ENCODE results near the gene CCDC121. TPM values are rescaled to one million over a fixed set of nuclear protein-coding genes. Genes with fewer than 3 reads are reported as not detected.

Gene CCDC121
- total and polyA plus RNA-seq, 9 of the 15 experiments (the other 6 are each of a cell fraction or from before 2014, with no cell fraction given) = 2.2 to 4.7 (median 4.1) TPM

DNA sequence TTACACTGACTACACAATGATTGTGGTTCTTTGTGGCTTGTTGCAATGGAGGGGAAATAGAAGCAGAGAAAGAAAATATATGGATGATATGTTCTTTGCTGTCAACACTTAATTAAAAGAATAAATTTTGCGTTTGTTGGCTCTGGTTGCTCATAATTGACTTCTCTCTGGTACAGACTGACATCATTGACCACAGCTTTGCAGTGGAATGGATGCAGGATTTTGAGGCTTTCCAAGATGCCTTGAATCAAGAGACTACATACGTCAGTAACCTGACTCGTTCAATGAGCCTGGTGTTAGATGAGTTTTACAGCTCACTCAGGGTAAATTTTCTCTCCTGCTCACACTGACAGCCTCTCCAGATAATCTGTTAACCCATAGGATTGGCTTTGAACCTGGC is 9.9 kb upstream of the CCDC121 start:
- no peak for DNase-seq (ENCODE audit: extremely low read depth in 1 of 4, low spot score in 3 of 4)
- no peak for FAIRE-seq

DNA sequence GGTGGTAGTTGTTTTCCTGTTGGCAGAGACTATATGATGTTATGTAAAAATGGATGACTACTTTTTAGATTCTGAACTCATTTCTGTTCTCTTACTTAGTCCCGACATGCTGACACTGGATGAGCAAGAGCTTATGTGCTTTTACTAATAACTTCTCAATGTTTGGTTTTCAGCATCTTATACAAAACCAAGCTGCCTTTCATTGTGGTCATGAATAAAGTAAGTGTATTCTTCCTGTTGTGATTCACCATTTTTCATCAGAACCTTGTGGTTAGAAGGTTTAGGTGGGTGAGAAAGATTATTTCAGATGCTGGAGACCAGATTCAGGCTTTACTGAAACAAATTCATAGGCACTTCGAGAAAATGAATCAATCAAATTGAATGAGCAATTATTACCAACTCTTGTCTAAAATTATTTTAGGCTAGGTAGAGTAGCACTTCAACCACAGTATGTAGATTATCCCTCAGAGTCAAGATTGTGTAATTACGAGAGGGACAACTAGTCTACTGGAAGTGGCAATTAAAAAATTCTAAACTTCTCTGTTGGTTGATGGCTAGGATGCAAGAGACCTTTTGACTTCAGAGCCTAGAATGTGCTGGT is 9.3 kb upstream of the CCDC121 start:
- no peak overlapping the region for H3K4me2 ChIP-seq (ENCODE audit: insufficient read depth, low read length)
- H3K27ac ChIP-seq (ENCODE audit: extremely low read depth, low read depth, low read length) = no peak overlapping the region
- no peak for ATAC-seq
- no peak overlapping the region for H3K9ac ChIP-seq (ENCODE audit: insufficient read depth in 1 of 2, low read depth in 2 of 2, low read length in 2 of 2)
- no peak for DNase-seq (ENCODE audit: extremely low read depth in 1 of 4, low spot score in 3 of 4)
- in situ Hi-C loops (cut with MboI) = no loop called here
- H3K4me3 ChIP-seq = no peak overlapping the region
- no peak overlapping the region for H2AFZ ChIP-seq (ENCODE audit: low read depth, low read length)
- H3K9me1 ChIP-seq (ENCODE audit: control insufficient read depth, insufficient read depth, low read length) = no peaks in the 10 kb centered on the region
- no peaks in the 10 kb centered on the region for H3K9me3 ChIP-seq (replicated peaks; ENCODE audit: control insufficient read depth, insufficient read depth, low read depth, low read length)
- TF ChIP-seq, protein P1, sequence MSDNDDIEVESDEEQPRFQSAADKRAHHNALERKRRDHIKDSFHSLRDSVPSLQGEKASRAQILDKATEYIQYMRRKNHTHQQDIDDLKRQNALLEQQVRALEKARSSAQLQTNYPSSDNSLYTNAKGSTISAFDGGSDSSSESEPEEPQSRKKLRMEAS (CRISPR knock-in tag; IDR thresholded peaks at IDR 0.05) = no peak
- TF ChIP-seq SRSF1 (IDR thresholded peaks at IDR 0.05; ENCODE audit: low read depth, low read length) (no peak), NELFE (IDR thresholded peaks at IDR 0.05; ENCODE audit: insufficient read depth, insufficient read length) (no peak), ETV6 (IDR thresholded peaks at IDR 0.05; ENCODE audit: borderline replicate concordance in 1 of 2, low read depth in 2 of 2, low read length in 1 of 2) (no peak), ETV6 (CRISPR knock-in tag; IDR thresholded peaks at IDR 0.05; ENCODE audit: borderline replicate concordance) (no peak), PHTF2 (CRISPR knock-in tag; IDR thresholded peaks at IDR 0.05) (no peak), ZBTB33 (CRISPR knock-in tag; IDR thresholded peaks at IDR 0.05) (no peak), PHF8 (IDR thresholded peaks at IDR 0.05; ENCODE audit: borderline replicate concordance, low read length) (no peak)
- TF ChIP-seq, protein P2, sequence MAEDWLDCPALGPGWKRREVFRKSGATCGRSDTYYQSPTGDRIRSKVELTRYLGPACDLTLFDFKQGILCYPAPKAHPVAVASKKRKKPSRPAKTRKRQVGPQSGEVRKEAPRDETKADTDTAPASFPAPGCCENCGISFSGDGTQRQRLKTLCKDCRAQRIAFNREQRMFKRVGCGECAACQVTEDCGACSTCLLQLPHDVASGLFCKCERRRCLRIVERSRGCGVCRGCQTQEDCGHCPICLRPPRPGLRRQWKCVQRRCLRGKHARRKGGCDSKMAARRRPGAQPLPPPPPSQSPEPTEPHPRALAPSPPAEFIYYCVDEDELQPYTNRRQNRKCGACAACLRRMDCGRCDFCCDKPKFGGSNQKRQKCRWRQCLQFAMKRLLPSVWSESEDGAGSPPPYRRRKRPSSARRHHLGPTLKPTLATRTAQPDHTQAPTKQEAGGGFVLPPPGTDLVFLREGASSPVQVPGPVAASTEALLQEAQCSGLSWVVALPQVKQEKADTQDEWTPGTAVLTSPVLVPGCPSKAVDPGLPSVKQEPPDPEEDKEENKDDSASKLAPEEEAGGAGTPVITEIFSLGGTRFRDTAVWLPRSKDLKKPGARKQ (CRISPR knock-in tag; IDR thresholded peaks at IDR 0.05) = no peak
- CTCF ChIA-PET (ENCODE audit: low intra/inter-chr PET ratio) = no interaction called here
- WGBS (ENCODE audit: insufficient coverage, low coverage, missing lambda C conversion rate) = 78% methylated on average over 3 of the region's 3 CpGs
- H3K36me3 ChIP-seq (ENCODE audit: control insufficient read depth, insufficient read depth, low read length) = peaks cover 78% of the 10 kb centered on the region
- intact Hi-C loops (cut with micrococcal nuclease) = no loop called here
- H4K20me1 ChIP-seq (replicated peaks; ENCODE audit: control insufficient read depth, insufficient read depth, low read length) = no peaks in the 10 kb centered on the region
- no peaks in the 10 kb centered on the region for H3K27me3 ChIP-seq (ENCODE audit: control insufficient read depth in 2 of 2, insufficient read depth in 2 of 2, low read length in 2 of 2)
- no peaks in the 10 kb centered on the region for H3K79me2 ChIP-seq (ENCODE audit: control insufficient read depth, insufficient read depth, low read length)
- no TSS peak for BruUV-seq (replicated peaks)
- POLR2A ChIA-PET = interaction anchor here (1.2 kb wide), 1 partner anchor 10 kb away, joined by 3 read pairs; no protein-coding TSS in a partner anchor
- FAIRE-seq = no peak
- no peaks in the 10 kb centered on the region for H3K4me1 ChIP-seq (replicated peaks in 1 of 2; ENCODE audit: control insufficient read depth in 2 of 2, insufficient read depth in 2 of 2, low read length in 2 of 2)

More for the DNA sequence above, 9.9 kb upstream of the CCDC121 start:
- intact Hi-C loops (cut with micrococcal nuclease) (no loop called here), in situ Hi-C loops (cut with MboI) (no loop called here)
- Histone ChIP-seq H3K4me2 (ENCODE audit: insufficient read depth, low read length) (no peak overlapping the region), H2AFZ (ENCODE audit: low read depth, low read length) (no peak overlapping the region), H3K36me3 (ENCODE audit: control insufficient read depth, insufficient read depth, low read length) (peaks cover 78% of the 10 kb centered on the region), H4K20me1 (replicated peaks; ENCODE audit: control insufficient read depth, insufficient read depth, low read length) (no peaks in the 10 kb centered on the region), H3K9me1 (ENCODE audit: control insufficient read depth, insufficient read depth, low read length) (no peaks in the 10 kb centered on the region), H3K4me3 (no peak overlapping the region), H3K27ac (ENCODE audit: extremely low read depth, low read depth, low read length) (no peak overlapping the region), H3K4me1 (replicated peaks in 1 of 2; ENCODE audit: control insufficient read depth in 2 of 2, insufficient read depth in 2 of 2, low read length in 2 of 2) (no peaks in the 10 kb centered on the region), H3K9ac (ENCODE audit: insufficient read depth in 1 of 2, low read depth in 2 of 2, low read length in 2 of 2) (no peak overlapping the region), H3K27me3 (ENCODE audit: control insufficient read depth in 2 of 2, insufficient read depth in 2 of 2, low read length in 2 of 2) (no peaks in the 10 kb centered on the region), H3K9me3 (replicated peaks; ENCODE audit: control insufficient read depth, insufficient read depth, low read depth, low read length) (no peaks in the 10 kb centered on the region), H3K79me2 (ENCODE audit: control insufficient read depth, insufficient read depth, low read length) (no peaks in the 10 kb centered on the region)
- BruUV-seq (replicated peaks) = no TSS peak
- POLR2A ChIA-PET = interaction anchor here (0.9 to 1.2 kb wide), 2 partner anchors 9 to 10 kb away, joined by 3 read pairs; partner anchors contain the start of genes CCDC121 and GPN1
- no peak for ATAC-seq
- CTCF ChIA-PET (ENCODE audit: low intra/inter-chr PET ratio) = no interaction called here
- WGBS (ENCODE audit: insufficient coverage, low coverage, missing lambda C conversion rate) = 48% methylated on average over 3 of the region's 3 CpGs
- no peak for TF ChIP-seq ZNF644 (tag; IDR thresholded peaks at IDR 0.05; ENCODE audit: low read depth)
- TF ChIP-seq ZNF507 (tag; conservative IDR thresholded peaks at IDR 0.05) = no peak
- no peak for TF ChIP-seq ZNF133 (CRISPR knock-in tag; IDR thresholded peaks at IDR 0.05)

All from K562 (cell line).